ENCODE data around the gene WDR33.

The WDR33 gene

GRCh38 chr2:127665267-127665893 lies 145.6 kb downstream of the WDR33 start:
- TF ChIP-seq CTCF (IDR thresholded peaks at IDR 0.05; ENCODE audit: low read depth, low read length): no peak
- no peak overlapping the region for H3K4me3 ChIP-seq (ENCODE audit: low read depth, low read length)

- no peak overlapping the region for H3K4me3 ChIP-seq (ENCODE audit: low read depth, low read length)
- no peak for TF ChIP-seq CTCF (IDR thresholded peaks at IDR 0.05; ENCODE audit: low read depth, low read length)
Measured at GRCh38 chr2:127664895-127665225, 146.1 kb downstream of the WDR33 start.

GRCh38 chr2:127664065-127664894 lies 146.7 kb downstream of the WDR33 start:
- no peak for TF ChIP-seq CTCF (IDR thresholded peaks at IDR 0.05; ENCODE audit: low read depth, low read length)
- no peak overlapping the region for H3K4me3 ChIP-seq (ENCODE audit: low read depth, low read length)

- TF ChIP-seq CTCF (IDR thresholded peaks at IDR 0.05; ENCODE audit: low read depth, low read length): no peak
- H3K4me3 ChIP-seq (ENCODE audit: low read depth, low read length): no peak overlapping the region
Measured at GRCh38 chr2:127663566-127664064, 147.4 kb downstream of the WDR33 start.

- no peak for TF ChIP-seq CTCF (IDR thresholded peaks at IDR 0.05; ENCODE audit: low read depth, low read length)
- H3K4me3 ChIP-seq (ENCODE audit: low read depth, low read length): no peak overlapping the region
Measured at GRCh38 chr2:127662937-127663565, 147.9 kb downstream of the WDR33 start.

- no peak overlapping the region for H3K4me3 ChIP-seq (ENCODE audit: low read depth, low read length)
- no peak for TF ChIP-seq CTCF (IDR thresholded peaks at IDR 0.05; ENCODE audit: low read depth, low read length)
Measured at GRCh38 chr2:127661949-127662510, 148.9 kb downstream of the WDR33 start.

Measured in WI38 (cell line).